Thyroid gland (tissue), 4 donors: ENCODE measurements around the gene LYRM4. TPM values are rescaled to one million over a fixed set of nuclear protein-coding genes. Genes with fewer than 3 reads are reported as not detected.

Source experiments
- DNase-seq, 2 donors: peaks; one replicate each; pipeline ENCODE4 v3.0.0-alpha.2; 2019
- H3K27ac ChIP-seq, 3 donors: fragments of 200-600 bp; sonication (generic); 1 replicate in 2 of 3; 2 replicates in 1 of 3; pipeline ENCODE4 v1.5.1; 2016 to 2019; ENCODE audit warnings: mild to moderate bottlenecking in 1 of 3, moderate library complexity in 1 of 3
- H3K27me3 ChIP-seq: fragments of 200-600 bp; sonication (generic); one replicate; pipeline ENCODE4 v1.5.1; 2019
- H3K36me3 ChIP-seq, 2 donors: fragments of 200-600 bp; sonication (generic); one replicate each; pipeline ENCODE4 v1.5.1; 2016 to 2019
- H3K4me1 ChIP-seq, 2 donors: fragments of 200-600 bp; sonication (generic); one replicate each; pipeline ENCODE4 v1.5.1; 2017 to 2019
- H3K4me3 ChIP-seq, 3 donors: fragments of 200-600 bp; sonication (generic); replicated peaks in 1 of 3; 1 replicate in 2 of 3; 2 replicates in 1 of 3; pipeline ENCODE4 v1.5.1; 2016; ENCODE audit warnings: mild to moderate bottlenecking in 1 of 3
- H3K9me3 ChIP-seq: fragments of 200-600 bp; sonication (generic); one replicate; pipeline ENCODE4 v1.5.1; 2017
- POLR2A ChIP-seq, 2 donors: fragments of 450-650 bp; IDR thresholded peaks; one replicate each; pipeline ENCODE4 v1.6.1; 2017; ENCODE audit warnings: antibody characterized with exemption in 2 of 2, mild to moderate bottlenecking in 2 of 2, moderate library complexity in 1 of 2
- WGBS, 2 donors: methylation state at CpG; one replicate each; pipeline ENCODE4 v1.1.5; 2017; 5-methylcytosine and 5-hydroxymethylcytosine counted together
- intact Hi-C: fragments of 100-400 bp; cut with DNase I; formaldehyde crosslinking; loops from one replicate; pipeline ENCODE4 v1.15.1; 2023
- total RNA-seq, 4 donors: library from RNA; depleted of rRNA; stranded (reverse); fragments of >200 nt; gene quantifications; one replicate each; pipeline ENCODE4 v1.2.3, GENCODE V29; 2016
- TF ChIP-seq, protein P1 (sequence below), 6 experiments: fragments of 200-600 bp in 3 of 6; fragments of 450-650 bp in 3 of 6; sonication (generic) in 3 of 6; IDR thresholded peaks; one replicate each; pipeline ENCODE4 v1.5.1; 2016 to 2019; ENCODE audit warnings: antibody characterized with exemption in 6 of 6, mild to moderate bottlenecking in 2 of 6, inconsistent platforms in 1 of 6, moderate library complexity in 1 of 6

The LYRM4 gene
- total RNA-seq, 4 donors from 2014 or later = 26.7 to 32.2 (median 29.5) TPM

DNA sequence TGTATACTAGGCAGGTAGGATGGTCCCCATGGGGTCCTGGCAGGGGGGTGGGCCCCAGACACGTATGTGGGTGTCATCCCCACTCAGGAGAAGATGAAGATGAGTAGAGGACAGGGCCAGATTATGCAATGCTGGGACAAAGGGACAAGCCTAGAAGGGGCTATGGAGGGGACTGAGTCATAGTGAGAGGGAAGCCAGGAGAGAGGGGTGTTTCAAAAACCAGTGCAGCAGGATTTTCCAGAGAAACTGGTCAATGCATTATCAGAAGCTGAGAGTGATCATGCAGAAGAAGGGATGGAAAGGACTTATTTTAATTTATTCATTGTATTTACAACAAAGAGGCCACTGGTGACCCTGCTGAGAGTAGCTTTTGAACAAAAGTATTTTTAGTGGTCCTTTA is 101.6 kb downstream of the LYRM4 start:
- no peak for TF ChIP-seq POLR2A (IDR thresholded peaks at IDR 0.05)
- TF ChIP-seq, protein P1, sequence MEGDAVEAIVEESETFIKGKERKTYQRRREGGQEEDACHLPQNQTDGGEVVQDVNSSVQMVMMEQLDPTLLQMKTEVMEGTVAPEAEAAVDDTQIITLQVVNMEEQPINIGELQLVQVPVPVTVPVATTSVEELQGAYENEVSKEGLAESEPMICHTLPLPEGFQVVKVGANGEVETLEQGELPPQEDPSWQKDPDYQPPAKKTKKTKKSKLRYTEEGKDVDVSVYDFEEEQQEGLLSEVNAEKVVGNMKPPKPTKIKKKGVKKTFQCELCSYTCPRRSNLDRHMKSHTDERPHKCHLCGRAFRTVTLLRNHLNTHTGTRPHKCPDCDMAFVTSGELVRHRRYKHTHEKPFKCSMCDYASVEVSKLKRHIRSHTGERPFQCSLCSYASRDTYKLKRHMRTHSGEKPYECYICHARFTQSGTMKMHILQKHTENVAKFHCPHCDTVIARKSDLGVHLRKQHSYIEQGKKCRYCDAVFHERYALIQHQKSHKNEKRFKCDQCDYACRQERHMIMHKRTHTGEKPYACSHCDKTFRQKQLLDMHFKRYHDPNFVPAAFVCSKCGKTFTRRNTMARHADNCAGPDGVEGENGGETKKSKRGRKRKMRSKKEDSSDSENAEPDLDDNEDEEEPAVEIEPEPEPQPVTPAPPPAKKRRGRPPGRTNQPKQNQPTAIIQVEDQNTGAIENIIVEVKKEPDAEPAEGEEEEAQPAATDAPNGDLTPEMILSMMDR (IDR thresholded peaks at IDR 0.05) = no peak
- no peaks in the 10 kb centered on the region for H3K9me3 ChIP-seq
- intact Hi-C loops = no loop called here
- no peak overlapping the region for H3K27ac ChIP-seq
- 64 to 78% methylated on average over 1 of the region's 1 CpG for WGBS, 2 donors
- no peak overlapping the region for H3K4me3 ChIP-seq
- no peaks in the 10 kb centered on the region for H3K4me1 ChIP-seq
- no peak for DNase-seq
- no peaks in the 10 kb centered on the region for H3K27me3 ChIP-seq
- no peaks in the 10 kb centered on the region for H3K36me3 ChIP-seq

DNA sequence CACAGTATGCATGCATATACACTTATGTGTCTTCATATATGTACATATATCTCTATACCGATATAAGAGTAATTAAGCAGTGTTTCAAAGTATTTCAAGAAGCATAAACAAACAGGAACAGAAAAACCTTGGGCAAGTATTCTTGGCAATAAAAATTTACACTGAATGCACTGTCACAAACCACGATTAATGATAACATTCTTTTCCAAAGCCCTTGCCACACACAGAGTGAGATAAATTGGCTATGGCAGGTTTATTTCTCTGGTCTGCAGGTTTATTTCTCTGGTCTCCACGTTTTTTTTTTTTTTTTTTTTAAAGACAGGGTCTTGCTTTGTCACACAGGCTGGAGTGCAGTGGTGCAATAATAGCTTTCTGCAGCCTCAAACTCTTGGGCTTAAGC is 102.6 kb downstream of the LYRM4 start:
- DNase-seq = no peak
- Histone ChIP-seq H3K36me3 (no peaks in the 10 kb centered on the region), H3K27ac (no peak overlapping the region), H3K4me3 (no peak overlapping the region), H3K9me3 (no peaks in the 10 kb centered on the region), H3K4me1 (no peaks in the 10 kb centered on the region), H3K27me3 (no peaks in the 10 kb centered on the region)
- TF ChIP-seq POLR2A (IDR thresholded peaks at IDR 0.05) = no peak
- TF ChIP-seq, protein P1 (IDR thresholded peaks at IDR 0.05) = no peak
- 61 to 69% methylated on average over 3 of the region's 3 CpGs for WGBS, 2 donors
- intact Hi-C loops = no loop called here

DNA sequence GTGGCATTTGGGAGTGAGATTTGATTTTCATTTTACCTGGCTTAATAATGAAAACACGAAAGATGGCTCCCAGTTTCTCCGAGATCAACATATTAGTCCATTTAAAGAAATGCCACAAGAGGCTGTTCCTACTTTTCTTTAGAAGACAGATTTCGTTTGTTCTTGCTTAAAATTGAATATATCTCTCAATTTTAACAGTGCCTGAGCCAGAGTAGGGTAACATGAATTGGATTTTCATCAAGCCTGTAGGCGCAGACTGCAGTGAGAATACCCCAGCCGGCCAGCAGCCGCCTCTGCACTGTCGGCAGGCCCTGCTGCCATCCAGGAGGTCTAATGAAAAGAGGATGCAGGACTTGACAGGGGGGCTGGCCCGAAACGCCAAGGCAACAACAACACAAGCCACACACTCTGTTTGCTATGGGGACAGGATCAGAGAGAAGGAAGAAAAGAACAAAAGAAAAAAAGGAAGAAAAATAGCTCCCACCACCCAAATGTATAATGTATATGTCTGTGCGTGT is 103.1 kb downstream of the LYRM4 start:
- H3K9me3 ChIP-seq = no peaks in the 10 kb centered on the region
- H3K27ac ChIP-seq = no peak overlapping the region
- TF ChIP-seq, protein P1 (IDR thresholded peaks at IDR 0.05) = no peak
- TF ChIP-seq POLR2A (IDR thresholded peaks at IDR 0.05) = no peak
- no peaks in the 10 kb centered on the region for H3K4me1 ChIP-seq
- 92% methylated on average over 10 of the region's 10 CpGs for WGBS, 2 donors
- H3K27me3 ChIP-seq = no peaks in the 10 kb centered on the region
- no peaks in the 10 kb centered on the region for H3K36me3 ChIP-seq
- no peak overlapping the region for H3K4me3 ChIP-seq
- intact Hi-C loops = no loop called here
- no peak for DNase-seq

DNA sequence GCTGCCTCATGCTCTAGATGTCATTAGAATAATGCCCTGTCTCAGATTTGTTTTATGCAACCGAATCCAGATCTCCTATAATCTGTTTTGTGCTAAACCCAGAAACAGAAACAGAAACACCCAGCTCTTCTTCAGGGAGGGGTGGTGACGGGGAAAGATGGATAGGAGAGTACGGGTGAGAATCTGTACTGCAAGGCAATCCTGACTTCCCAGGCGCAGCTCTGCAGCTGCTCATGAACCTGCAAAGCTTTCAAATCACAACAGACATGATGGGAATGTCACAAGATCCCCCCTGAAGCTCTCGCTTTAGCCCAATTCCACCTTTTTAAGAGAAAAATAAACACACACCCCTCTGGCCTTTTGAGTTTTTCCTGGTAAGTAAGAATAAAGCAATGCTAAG is 104.1 kb downstream of the LYRM4 start:
- Histone ChIP-seq H3K27ac (no peak overlapping the region), H3K4me1 (no peaks in the 10 kb centered on the region), H3K27me3 (no peaks in the 10 kb centered on the region), H3K36me3 (no peaks in the 10 kb centered on the region), H3K4me3 (no peak overlapping the region), H3K9me3 (no peaks in the 10 kb centered on the region)
- intact Hi-C loops = no loop called here
- WGBS, 2 donors = 86 to 89% methylated on average over 5 of the region's 5 CpGs
- no peak for DNase-seq
- TF ChIP-seq POLR2A (IDR thresholded peaks at IDR 0.05) = no peak
- TF ChIP-seq, protein P1 (IDR thresholded peaks at IDR 0.05) = no peak

DNA sequence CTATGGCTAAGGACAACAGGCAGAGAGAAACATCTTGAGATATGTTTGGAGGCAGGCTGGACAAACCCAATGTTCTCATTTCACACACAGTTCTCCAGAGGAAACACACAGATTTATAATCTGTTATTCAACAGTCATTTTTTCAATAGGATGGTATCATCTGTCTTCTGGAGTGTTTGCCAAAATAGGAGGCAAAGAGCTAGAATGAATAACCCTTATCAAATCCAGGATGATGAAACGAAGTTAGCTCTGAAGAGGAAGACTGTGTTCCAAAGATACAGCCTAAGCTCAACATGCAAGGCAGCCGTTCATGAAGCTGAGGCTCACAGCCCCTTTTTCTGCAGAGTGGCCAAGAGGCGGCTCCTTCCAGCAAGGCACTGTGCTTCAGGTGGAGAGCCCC is 104.8 kb downstream of the LYRM4 start:
- 87 to 89% methylated on average over 3 of the region's 3 CpGs for WGBS, 2 donors
- TF ChIP-seq, protein P1 (IDR thresholded peaks at IDR 0.05) = no peak
- no peak for TF ChIP-seq POLR2A (IDR thresholded peaks at IDR 0.05)
- DNase-seq = no peak
- Histone ChIP-seq H3K4me3 (no peak overlapping the region), H3K36me3 (no peaks in the 10 kb centered on the region), H3K27ac (no peak overlapping the region), H3K9me3 (no peaks in the 10 kb centered on the region), H3K27me3 (no peaks in the 10 kb centered on the region), H3K4me1 (no peaks in the 10 kb centered on the region)
- intact Hi-C loops = no loop called here
